Activated T-helper 1 cell treated with anti-CD3 and anti-CD28 coated beads, Interleukin-12 subunit alpha, Interleukin-12 subunit beta, Interleukin-2, Interleukin-4 antibody, amounts not matched to agents 30 ng/mL and 10 ng/mL and 1 ng/mL, durations not matched to agents 14 hours and 24 hours and 36 hours (primary cell): Measurements from ENCODE around the gene SAT1. TPM values are rescaled to one million over a fixed set of nuclear protein-coding genes. Genes with fewer than 3 reads are reported as not detected.
"Not testable (repeated sequence)": the region's sequence is repeated elsewhere in the genome, so short reads cannot be mapped to it uniquely, and the experiment has no call there.

Experiments
- DNase-seq: peaks from one replicate; pipeline ENCODE4 v3.0.0; 2021; ENCODE audit warnings: low spot score
- H3K27ac Mint-ChIP-seq: one replicate; pipeline ENCODE4 v1.8.0; 2021; ENCODE audit warnings: mild to moderate bottlenecking, mixed read lengths
- H3K27me3 Mint-ChIP-seq: one replicate; pipeline ENCODE4 v1.8.0; 2022; ENCODE audit warnings: mild to moderate bottlenecking, moderate library complexity, mixed read lengths; ENCODE audit not compliant: insufficient read depth
- H3K36me3 Mint-ChIP-seq: one replicate; pipeline ENCODE4 v1.8.0; 2021; ENCODE audit warnings: low read depth, mixed read lengths
- H3K4me1 Mint-ChIP-seq: one replicate; pipeline ENCODE4 v1.8.0; 2021; ENCODE audit warnings: low read depth, mixed read lengths
- H3K4me3 Mint-ChIP-seq: one replicate; pipeline ENCODE4 v1.8.0; 2021; ENCODE audit warnings: mild to moderate bottlenecking, moderate library complexity, mixed read lengths
- H3K9me3 Mint-ChIP-seq: one replicate; pipeline ENCODE4 v1.8.0; 2021; ENCODE audit warnings: mixed read lengths
- intact Hi-C: fragments of 100-400 bp; cut with micrococcal nuclease; formaldehyde crosslinking; loops from one replicate; pipeline ENCODE4 v1.15.1; 2024
- total RNA-seq: library from RNA; stranded (reverse); gene quantifications from 2 replicates; pipeline ENCODE4 v1.2.3, GENCODE V29; 2022

The SAT1 gene
- total RNA-seq = 71.8 and 74.8 TPM in 2 replicates

- Mint-ChIP-seq H3K36me3 (peaks cover 24% of the 10 kb centered on the region), H3K4me1 (peaks cover 38% of the 10 kb centered on the region), H3K4me3 (peak within 1 kb of the TSS; percentile 97), H3K9me3 (no peaks in the 10 kb centered on the region), H3K27me3 (no peaks in the 10 kb centered on the region), H3K27ac (peak within 1 kb of the TSS; percentile 95)
- intact Hi-C loops = loop anchor here (1.0 to 5.0 kb wide), 8 partner anchors 40 to 699 kb away; partner anchors contain the start of genes ACOT9, APOO and EIF2S3
- DNase-seq = peak; percentile 90
Measured at GRCh38 chrX:23782863-23783588, at the start of gene SAT1. Gene SAT1, plus strand, starts transcription at chrX:23783173. Its CDS starts 179 bp downstream, at chrX:23783352.

DNA sequence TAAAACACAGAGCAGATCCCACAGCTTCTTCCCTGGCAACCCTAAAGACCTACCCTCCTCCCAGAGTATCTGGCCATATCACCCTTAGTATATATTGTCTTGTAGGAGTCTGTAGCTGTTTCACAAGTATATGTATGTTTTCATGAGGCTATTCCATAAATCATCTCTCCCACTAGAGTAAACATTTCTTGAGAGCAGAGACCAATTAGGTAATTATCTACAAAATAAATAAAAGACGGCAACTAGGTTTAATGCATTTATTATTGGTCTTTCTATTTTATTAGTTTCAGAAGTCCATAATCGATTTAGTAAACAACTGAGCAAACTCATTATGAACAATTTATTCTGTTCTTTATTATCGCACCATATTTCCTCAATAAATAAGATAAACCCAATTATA, 46.9 kb upstream of the SAT1 start:
- Mint-ChIP-seq H3K4me3 (no peak overlapping the region), H3K27me3 (no peaks in the 10 kb centered on the region), H3K27ac (peak overlapping the region; percentile 55), H3K9me3 (no peaks in the 10 kb centered on the region), H3K36me3 (peaks cover 13% of the 10 kb centered on the region), H3K4me1 (peaks cover 34% of the 10 kb centered on the region)
- intact Hi-C loops = loop anchor here (10.0 kb wide), 1 partner anchor 419 kb away; no protein-coding TSS in a partner anchor
- no peak for DNase-seq

DNA sequence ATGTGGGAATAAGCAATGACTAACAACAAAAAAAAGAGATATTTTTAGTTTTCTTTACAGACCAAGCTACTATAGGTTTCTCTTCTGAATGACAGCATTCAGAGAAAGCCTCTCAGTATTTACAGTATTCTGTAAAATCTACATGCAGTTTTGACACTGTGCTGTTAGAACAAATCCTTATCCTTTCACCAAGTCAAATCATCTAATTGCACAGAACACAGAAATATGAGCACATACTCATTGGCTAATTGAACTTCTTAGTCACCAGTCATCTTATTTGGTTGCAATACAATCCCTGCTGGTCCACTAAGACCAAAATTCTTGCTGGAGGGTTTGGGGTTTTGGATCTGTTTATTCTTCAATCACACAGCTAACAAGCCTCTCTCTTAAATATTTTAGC, 45.6 kb upstream of the SAT1 start:
- intact Hi-C loops = loop anchor here (10.0 kb wide), 1 partner anchor 417 kb away; no protein-coding TSS in a partner anchor
- DNase-seq = no peak
- Mint-ChIP-seq H3K27me3 (no peaks in the 10 kb centered on the region), H3K27ac (no peak overlapping the region), H3K4me3 (no peak overlapping the region), H3K9me3 (no peaks in the 10 kb centered on the region), H3K36me3 (peaks cover 5% of the 10 kb centered on the region), H3K4me1 (peaks cover 34% of the 10 kb centered on the region)

DNA sequence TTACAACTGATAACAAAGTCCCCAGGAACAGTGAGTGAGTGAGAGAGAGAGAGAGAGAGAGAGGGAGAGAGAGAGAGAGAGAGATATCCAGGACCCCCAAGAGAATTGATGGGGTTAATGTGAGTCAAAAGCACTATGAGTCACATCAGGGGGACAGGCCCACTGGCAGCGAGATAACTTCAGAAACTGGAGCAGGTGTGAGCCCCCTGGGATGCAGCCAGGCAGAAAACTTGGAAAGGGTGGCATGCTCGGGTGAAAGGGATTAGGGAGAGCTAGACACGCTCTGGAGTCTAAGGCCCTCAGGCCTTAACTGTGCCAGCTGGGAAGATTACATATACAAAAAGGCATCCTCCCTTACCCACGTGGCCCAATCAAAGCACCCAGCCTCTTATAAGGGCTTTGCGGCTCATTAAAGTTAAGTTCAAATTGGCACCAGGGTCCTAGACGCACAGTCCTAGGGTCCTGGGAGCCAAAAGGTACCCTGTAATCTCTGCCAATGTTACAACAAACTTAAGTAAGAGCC, 40.7 kb upstream of the SAT1 start:
- no peaks in the 10 kb centered on the region for H3K9me3 Mint-ChIP-seq
- peaks cover 31% of the 10 kb centered on the region for H3K4me1 Mint-ChIP-seq
- no peak for DNase-seq
- H3K27ac Mint-ChIP-seq = peak overlapping the region; percentile 92
- peaks cover 1% of the 10 kb centered on the region for H3K36me3 Mint-ChIP-seq
- no peaks in the 10 kb centered on the region for H3K27me3 Mint-ChIP-seq
- peak overlapping the region; percentile 93 for H3K4me3 Mint-ChIP-seq
- intact Hi-C loops = loop anchor here (2.0 to 5.0 kb wide), 3 partner anchors 210 to 313 kb away; partner anchors contain the start of gene EIF2S3

- intact Hi-C loops = loop anchor here (1.0 to 5.0 kb wide), 6 partner anchors 11 to 312 kb away; partner anchors contain the start of genes APOO and EIF2S3
- Mint-ChIP-seq H3K27me3 (no peaks in the 10 kb centered on the region), H3K4me3 (peak within 1 kb of the TSS; percentile 93), H3K9me3 (no peaks in the 10 kb centered on the region), H3K4me1 (peaks cover 29% of the 10 kb centered on the region), H3K27ac (peak within 1 kb of the TSS; percentile 92), H3K36me3 (peaks cover 1% of the 10 kb centered on the region)
- peak; percentile 77 for DNase-seq
Measured at GRCh38 chrX:23742697-23743622, 40.0 kb upstream of the SAT1 start, which contains the start of gene ACOT9. Gene ACOT9, minus strand, starts transcription at chrX:23743276. Its CDS starts 132 bp downstream, at chrX:23743144.

- Mint-ChIP-seq H3K4me1 (peaks cover 29% of the 10 kb centered on the region), H3K27ac (peak overlapping the region; percentile 79), H3K4me3 (peak overlapping the region; percentile 93)
- not testable (repeated sequence) for H3K36me3 Mint-ChIP-seq, H3K27me3 Mint-ChIP-seq, DNase-seq, H3K9me3 Mint-ChIP-seq
- intact Hi-C loops = loop anchor here (1.0 to 5.0 kb wide), 6 partner anchors 11 to 311 kb away; partner anchors contain the start of genes APOO and EIF2S3
Measured at GRCh38 chrX:23743623-23743971, 39.4 kb upstream of the SAT1 start.

DNA sequence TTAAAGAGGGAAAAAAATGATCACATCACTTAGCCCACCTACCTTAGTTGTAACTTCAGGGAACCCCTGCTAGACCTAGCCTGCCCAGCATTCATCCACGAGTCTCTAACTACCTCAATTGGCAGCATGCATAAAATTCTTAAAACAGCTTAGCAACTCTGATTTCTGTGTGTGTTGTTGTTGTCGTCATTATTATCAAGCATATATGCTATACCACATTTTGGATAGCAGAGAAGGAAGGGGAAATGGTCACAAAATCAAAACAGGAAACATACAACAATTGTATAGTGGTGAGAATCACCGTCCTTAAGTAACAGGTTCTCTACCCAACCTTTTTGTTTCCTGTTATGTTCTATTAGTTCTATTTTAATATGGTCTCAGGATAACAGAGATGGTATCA, 37.2 kb upstream of the SAT1 start:
- H3K27ac Mint-ChIP-seq = peak overlapping the region; percentile 40
- H3K9me3 Mint-ChIP-seq = no peaks in the 10 kb centered on the region
- H3K36me3 Mint-ChIP-seq = no peaks in the 10 kb centered on the region
- no peak for DNase-seq
- H3K27me3 Mint-ChIP-seq = no peaks in the 10 kb centered on the region
- intact Hi-C loops = no loop called here
- peaks cover 24% of the 10 kb centered on the region for H3K4me1 Mint-ChIP-seq
- H3K4me3 Mint-ChIP-seq = no peak overlapping the region

GRCh38 chrX:23749129-23749528, 33.8 kb upstream of the SAT1 start:
- intact Hi-C loops = no loop called here
- H3K9me3 Mint-ChIP-seq = no peaks in the 10 kb centered on the region
- no peak overlapping the region for H3K27ac Mint-ChIP-seq
- H3K27me3 Mint-ChIP-seq = no peaks in the 10 kb centered on the region
- H3K4me3 Mint-ChIP-seq = no peak overlapping the region
- peaks cover 14% of the 10 kb centered on the region for H3K4me1 Mint-ChIP-seq
- no peak for DNase-seq
- H3K36me3 Mint-ChIP-seq = no peaks in the 10 kb centered on the region

DNA sequence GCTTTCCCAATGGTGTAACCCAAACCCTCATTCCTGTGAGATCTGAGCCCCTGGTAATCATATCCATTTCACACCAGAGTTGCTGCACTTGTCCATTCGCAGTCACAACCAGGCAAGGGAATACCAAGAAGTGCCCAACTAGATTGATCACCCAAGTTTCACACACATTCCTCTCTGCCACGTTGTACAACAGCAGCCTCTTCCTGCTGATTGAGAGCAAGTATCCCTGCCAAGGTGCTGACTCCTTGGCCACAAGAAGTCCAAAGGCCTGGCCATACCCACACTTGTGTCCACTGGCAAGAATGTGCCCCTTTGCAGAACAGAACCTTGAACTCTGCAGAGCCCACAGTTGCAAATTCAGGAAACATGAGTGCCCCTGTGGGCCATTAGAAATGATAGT, 33.4 kb upstream of the SAT1 start:
- H3K36me3 Mint-ChIP-seq = no peaks in the 10 kb centered on the region
- no peaks in the 10 kb centered on the region for H3K9me3 Mint-ChIP-seq
- H3K4me1 Mint-ChIP-seq = peaks cover 12% of the 10 kb centered on the region
- no peak overlapping the region for H3K4me3 Mint-ChIP-seq
- no peak for DNase-seq
- H3K27me3 Mint-ChIP-seq = no peaks in the 10 kb centered on the region
- intact Hi-C loops = no loop called here
- H3K27ac Mint-ChIP-seq = no peak overlapping the region

DNA sequence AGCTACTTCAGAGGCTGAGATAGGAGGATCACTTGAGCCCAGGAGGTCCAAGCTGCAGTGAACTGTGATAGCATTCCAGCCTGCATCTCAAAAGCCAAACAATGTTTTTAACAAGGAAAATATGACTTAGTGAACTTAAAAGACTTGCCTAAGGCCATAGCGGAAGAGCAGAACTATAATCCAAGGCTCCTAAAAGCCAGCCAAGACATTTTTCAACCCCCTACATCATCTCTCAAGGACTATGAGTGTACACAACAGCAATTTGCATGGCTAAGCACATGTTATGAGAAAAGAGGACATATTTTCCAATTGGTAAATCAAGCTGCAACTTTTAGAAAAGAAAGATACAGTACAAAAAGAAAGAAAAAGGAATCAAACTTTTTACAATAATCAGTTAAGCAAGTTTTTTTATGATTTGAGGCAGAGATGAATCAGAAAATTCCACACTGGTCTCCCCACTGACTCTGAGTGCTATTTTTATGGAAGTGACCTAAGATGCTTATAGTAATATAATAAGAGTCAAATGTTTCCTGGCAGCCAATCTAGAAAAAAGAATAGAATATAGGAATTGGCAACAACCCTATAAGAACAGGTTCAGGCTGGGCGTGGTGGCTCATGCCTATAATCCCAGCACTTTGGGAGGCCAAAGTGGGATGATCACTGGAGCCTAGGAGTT, 30.1 kb upstream of the SAT1 start:
- DNase-seq = no peak
- Mint-ChIP-seq H3K4me3 (no peak overlapping the region), H3K36me3 (no peaks in the 10 kb centered on the region), H3K27ac (no peak overlapping the region), H3K4me1 (peaks cover 5% of the 10 kb centered on the region), H3K27me3 (no peaks in the 10 kb centered on the region), H3K9me3 (no peaks in the 10 kb centered on the region)
- intact Hi-C loops = no loop called here

GRCh38 chrX:23754664-23755063, 28.3 kb upstream of the SAT1 start:
- no peak overlapping the region for H3K27ac Mint-ChIP-seq

GRCh38 chrX:23756165-23756564, 26.8 kb upstream of the SAT1 start:
- Mint-ChIP-seq H3K36me3 (no peaks in the 10 kb centered on the region), H3K9me3 (no peaks in the 10 kb centered on the region), H3K27me3 (no peaks in the 10 kb centered on the region), H3K4me3 (no peak overlapping the region), H3K27ac (no peak overlapping the region), H3K4me1 (peaks cover 5% of the 10 kb centered on the region)
- peak; percentile 44 for DNase-seq
- intact Hi-C loops = loop anchor here (1.0 to 2.0 kb wide), 2 partner anchors 25 to 146 kb away; no protein-coding TSS in a partner anchor

More at GRCh38 chrX:23754664-23755063, 28.3 kb upstream of the SAT1 start:
- H3K4me1 Mint-ChIP-seq = peaks cover 5% of the 10 kb centered on the region
- H3K36me3 Mint-ChIP-seq = no peaks in the 10 kb centered on the region
- H3K9me3 Mint-ChIP-seq = no peaks in the 10 kb centered on the region
- no peak for DNase-seq
- no peaks in the 10 kb centered on the region for H3K27me3 Mint-ChIP-seq
- intact Hi-C loops = no loop called here
- no peak overlapping the region for H3K4me3 Mint-ChIP-seq
